ENCODE results near the gene ELMOD3.
"Not testable (repeated sequence)": the region's sequence is repeated elsewhere in the genome, so short reads cannot be mapped to it uniquely, and the experiment has no call there.

ELMOD3 gene

DNA sequence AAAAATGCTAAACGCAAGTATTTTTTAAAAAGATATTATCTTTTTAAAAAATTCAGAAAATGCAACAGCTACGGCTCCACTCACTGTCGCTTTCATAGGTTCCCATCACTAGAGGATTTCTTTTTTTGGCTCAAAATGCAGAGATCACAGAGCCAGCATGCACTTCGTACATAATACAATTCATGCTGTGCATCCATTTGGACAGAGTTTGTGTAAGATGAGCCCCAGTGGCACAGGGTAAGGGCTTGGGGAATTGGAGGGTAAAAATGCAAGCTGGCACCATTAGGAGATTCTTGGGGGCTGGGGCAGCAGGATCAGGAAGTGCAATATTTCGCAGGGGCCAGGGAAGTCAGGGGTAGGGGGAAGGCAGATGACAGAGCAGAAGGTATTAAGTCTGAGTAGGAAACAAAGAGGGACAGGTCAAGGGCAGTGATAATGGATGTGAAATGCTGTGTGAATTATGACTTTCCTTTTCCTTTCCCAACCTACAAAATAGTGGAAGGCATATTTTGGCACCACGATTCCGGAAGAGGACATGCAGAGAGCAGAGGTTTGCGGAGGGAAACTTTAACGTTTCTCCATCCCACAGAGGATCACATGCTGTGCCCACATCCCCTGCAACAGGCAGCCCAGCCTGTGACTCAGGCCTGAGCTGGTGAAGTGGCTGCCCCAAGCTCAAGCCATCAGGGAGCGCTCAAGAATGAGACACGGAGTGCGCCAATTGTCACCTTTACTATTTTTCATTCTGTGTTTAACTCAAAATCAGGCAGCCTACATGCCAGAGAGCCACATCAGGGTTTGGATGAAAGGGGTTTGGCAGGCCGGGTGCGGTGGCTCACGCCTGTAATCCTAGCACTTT is 50.9 kb downstream of the ELMOD3 start:
- no peak for DNase-seq

- no peak for DNase-seq
These were observed 55.4 kb downstream of the ELMOD3 start, which contains the start of gene CAPG for GRCh38 chr2:85409845-85410583. Gene CAPG (minus strand): TSS chr2:85410366. CDS start chr2:85402145, 8,221 bp downstream.

DNA sequence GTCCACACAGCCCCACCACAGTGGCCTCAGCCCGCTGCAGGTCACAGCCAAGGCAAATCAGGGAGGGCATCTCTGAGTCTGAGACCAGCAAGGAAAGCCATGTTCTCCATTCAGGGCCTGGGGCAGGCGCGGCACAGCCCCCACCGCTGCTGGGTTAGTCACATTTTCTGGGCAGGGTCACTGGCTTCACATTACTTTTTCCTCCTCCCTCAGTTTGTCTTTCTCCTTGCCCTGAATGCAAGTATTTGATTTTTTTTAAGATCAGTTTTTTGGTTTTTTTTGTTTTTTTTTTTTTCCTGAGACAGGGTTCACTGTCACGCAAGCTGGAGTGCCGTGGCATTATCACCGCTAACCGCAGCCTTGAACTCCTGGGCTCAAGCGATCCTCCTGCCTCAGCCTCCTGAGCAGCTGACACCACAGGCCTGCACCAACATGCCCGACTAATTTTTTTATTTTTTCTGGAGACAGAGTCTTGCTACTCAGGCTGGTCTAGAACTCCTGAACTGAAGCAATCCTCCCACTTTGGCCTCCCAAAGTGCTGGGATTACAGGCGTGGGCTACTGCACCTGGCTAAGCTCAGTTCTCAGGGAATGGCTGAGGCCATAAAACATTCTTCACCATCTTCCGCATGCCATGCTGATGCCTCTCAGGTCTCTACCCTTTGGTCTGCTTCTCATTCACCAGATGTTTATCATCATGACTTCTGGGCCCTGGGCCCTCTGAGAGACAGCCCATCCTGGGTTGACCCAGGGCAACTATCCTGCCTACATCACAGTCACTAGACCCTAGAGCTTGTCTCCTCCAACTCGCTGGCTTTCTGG is 56.2 kb downstream of the ELMOD3 start:
- DNase-seq, result no peak

DNA sequence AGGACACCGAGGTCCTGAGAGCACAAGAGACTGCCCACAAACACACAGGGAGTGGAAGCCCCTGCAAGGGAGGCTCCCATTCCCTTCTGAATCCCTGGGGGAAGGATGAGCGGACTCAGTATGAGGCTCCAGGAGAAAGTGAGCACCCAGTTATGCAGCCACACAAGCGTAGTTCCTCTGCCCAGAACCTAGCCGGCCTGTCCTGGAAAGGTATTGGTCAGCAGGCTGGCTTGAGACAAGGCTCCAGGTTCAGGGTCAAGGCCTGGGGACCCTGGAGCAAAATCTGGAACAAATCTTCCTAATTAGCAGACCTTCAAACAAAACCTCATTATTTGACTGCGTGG is 56.8 kb downstream of the ELMOD3 start:
- no peak for DNase-seq

- no peak for DNase-seq
These were observed 59.2 kb downstream of the ELMOD3 start for GRCh38 chr2:85413592-85414420.

GRCh38 chr2:85414421-85414759 is 59.8 kb downstream of the ELMOD3 start:
- not testable (repeated sequence) for DNase-seq

GRCh38 chr2:85414761-85415553 is 60.4 kb downstream of the ELMOD3 start:
- DNase-seq, result no peak

DNA sequence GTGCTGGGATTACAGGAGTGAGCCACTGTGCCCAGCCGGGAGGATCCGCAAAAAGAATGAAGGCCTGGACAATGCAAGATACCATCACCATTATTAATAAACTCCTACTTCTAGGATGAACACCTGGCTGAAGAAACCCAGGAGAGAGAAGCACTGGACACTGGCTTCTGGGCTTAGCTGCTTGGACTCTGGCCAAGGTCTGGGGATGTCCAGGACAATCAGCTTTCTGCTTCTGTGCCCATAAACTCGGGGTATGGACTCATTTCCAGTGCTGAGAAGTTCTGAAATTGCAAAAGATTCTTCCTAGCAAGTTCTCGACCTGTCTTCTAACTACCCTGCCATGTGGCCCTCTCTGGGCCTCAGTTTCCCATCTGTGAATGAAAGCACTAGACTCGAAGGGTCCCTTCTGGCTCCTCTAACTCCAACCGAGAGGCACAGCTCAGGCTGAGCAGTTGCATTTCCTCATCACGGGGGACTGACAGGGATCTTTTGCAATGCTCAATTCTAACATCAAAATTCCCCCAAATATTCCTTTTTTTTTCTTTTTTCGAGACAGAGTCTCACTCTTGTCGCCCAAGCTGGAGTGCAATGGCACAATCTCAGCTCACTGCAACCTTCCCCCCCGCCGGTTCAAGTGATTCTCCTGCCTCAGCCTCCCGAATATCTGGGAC is 61.5 kb downstream of the ELMOD3 start:
- no peak for DNase-seq

DNA sequence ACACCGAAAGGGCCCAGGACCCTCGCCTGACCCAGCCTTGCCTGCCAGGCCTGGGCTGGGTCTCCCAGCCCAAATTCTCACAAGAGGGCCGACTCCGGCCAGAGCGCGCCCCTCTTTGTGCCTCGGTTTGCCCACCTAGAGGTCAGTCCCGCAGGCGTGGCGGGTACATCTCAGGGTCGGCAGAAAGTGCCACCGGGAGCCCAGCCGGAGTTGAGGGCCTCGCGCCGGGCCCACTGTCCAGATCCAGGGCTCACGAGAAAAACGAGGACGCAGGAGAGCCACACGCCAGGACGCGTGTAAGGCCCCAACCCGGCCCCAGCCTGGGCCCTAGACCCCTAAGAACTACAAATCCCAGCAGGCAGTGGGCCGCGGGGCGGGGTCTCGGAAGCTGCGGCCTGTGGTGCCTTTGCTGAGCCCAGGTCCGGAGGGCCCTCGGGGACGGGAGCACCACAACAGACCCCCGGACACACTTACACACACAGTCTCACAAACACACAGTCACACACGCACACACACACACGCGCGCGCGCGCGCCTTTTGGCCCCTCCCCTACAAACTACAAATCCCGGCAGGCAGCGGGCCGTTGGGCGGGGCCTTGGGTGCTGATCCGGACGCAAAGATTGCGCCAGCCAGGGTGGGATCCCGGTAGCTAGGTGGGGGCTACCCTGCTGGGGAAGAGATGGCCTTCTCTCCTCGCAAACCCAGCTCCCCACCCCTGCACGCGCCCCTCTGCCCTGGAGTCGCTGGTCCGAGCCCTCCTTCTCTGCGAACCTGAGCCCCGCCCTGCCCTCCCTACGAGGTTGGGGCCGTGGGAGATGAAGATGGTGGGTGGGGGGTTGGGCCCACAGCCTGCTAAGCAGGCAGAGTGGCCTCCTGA is 63.8 kb downstream of the ELMOD3 start, which contains the start of gene SH2D6:
Gene SH2D6, plus strand, starts transcription at position 583 of the 877 bp plus-strand sequence. CDS start 10,752 bp downstream, outside the sequence.
- peak; percentile 67 for DNase-seq

DNA sequence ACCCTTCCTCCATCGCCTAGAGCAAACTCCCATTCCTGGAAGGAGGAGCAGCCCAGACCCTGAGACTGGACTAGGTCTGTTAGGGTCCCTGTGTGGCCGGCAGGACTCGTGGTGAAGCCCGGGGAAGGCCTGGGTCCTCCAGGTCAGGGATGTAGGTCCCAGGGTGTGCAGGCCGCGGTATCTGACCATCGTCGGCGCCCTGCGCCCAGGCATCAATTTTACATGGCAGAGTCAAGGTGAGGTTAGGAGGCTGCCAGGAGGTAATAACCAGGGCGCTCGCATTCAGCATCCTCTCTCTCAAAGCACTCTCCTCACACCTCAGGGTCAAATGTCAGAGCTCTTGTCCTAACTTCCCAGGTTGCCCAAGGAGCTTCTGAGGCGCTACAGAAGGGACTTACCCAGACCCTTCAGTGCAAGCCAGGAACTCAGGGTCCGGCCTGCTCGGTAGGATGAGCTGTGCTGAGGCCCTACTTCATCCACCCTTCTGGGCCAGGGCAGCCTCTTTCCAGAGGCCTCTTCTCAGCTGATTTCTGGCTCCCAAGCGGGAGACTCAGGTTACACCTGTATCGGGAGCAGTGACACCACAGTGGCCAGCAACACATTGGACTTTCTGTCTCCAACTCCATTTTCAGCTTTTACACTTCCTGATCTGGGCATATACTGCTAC is 64.6 kb downstream of the ELMOD3 start:
- DNase-seq, result no peak

DNA sequence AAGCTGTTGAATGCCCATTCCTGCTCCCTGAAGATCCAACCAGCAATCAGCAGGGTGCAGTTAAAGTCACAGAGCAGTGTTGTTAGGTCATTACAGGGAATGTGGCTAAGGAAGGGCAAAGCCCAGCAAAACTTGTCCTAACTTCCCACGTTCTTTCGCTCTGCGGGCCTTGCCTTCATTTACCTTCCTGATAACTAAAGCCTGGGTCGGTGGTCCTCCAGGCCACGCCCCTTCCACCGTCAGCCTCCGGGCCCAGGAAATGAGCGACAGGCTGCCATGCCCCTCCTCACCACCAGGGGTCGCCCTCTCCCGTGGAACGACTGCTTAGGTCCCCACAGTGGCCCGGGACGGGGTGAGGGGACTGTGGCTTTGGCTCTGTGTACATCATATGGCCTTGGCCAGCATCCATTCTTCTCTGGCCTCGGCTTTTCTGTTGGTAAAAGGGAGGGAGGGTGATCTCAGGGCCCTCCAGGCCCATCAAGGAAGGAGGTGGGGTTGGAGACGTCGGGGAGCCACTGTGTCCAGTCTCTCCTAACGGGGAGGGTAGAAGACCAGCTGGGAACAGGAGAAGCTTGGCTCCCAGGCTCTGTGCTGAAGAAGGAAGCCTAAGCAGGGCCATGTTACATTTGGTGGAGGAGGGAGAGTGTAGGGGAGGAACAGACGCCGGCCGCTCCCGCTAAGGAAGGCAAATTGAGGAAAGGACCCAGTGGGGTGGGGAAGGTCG is 66.1 kb downstream of the ELMOD3 start:
- peak; percentile 55 for DNase-seq

DNA sequence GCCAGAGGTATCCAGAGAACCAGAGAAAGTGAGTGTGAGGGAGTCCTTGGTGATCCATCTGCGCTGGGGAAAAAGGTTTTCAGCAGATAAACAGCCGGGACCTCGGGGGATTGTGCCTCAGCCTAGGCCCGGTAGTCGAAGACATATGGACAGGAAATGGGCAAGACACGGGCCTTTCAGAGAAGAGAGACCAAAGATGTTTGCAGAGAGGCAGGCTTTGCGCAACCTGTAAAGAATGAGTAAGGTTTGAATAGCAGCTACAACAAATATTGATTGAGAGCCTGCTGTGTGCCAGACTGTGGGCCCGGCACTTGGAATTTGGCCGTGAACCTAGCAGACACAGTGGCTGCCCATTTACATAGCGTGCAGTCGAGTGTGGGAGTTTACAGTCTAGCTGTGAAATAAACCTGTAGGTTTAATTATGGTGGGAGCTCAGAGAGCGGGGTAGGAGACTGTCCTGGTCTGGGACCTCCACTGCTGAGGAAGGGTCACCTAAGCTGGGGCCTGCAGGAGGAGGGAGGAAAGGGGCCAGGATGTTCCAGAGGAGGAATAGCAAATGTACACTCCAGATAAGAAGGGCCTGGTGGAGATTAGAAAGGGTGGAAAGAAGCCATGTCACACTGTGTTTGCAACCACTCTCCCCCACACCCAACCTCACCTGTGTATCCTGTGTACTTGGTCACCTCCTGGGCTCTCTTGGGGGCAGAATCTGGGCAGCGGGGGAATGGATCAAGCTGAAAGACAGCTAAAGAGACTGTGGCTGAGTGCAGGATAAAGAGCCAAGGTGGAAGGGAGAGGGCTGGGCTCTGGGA is 66.9 kb downstream of the ELMOD3 start:
- DNase-seq, result no peak

GRCh38 chr2:85422072-85422457 is 67.5 kb downstream of the ELMOD3 start:
- no peak for DNase-seq

GRCh38 chr2:85423525-85423924 is 69.0 kb downstream of the ELMOD3 start:
- no peak for DNase-seq

GRCh38 chr2:85425588-85425987 is 71.0 kb downstream of the ELMOD3 start:
- no peak for DNase-seq

DNA sequence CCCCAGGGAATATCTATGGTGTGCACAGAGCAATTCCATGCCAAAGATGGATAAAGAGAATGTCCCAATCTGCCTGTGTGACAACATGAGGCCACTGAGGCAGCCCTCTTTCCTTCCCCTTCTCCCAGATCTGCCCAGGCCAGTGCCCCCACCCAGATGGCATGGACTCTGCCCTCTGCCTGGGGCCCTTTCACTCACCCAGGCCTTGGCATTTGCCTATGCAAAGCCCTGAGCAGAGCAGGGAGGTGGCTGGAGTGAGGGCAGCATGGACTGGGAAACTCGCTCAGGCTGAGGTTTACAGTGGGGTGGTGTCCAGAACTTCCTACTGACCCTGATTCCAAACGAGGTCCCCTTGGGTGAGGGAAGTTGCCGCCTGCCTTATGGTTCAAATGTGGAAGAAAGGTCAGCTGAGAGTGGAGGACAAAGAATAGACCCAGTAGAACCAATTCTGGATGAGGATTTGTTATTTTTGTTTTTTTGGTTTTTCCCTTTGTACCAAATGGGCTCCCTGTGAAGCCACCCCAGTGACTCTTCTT is 72.8 kb downstream of the ELMOD3 start:
- no peak for DNase-seq

- DNase-seq, result no peak
These were observed 73.8 kb downstream of the ELMOD3 start for GRCh38 chr2:85428343-85428881.
